ENCODE results near the gene CADPS. TPM values are rescaled to one million over a fixed set of nuclear protein-coding genes. Genes with fewer than 3 reads are reported as not detected.

Gene CADPS
- total RNA-seq, 1 donor from 2014 or later: not detected

GRCh38 chr3:62632510-62633294, 242.5 kb downstream of the CADPS start:
- H3K36me3 ChIP-seq: no peaks in the 10 kb centered on the region
- H3K27me3 ChIP-seq: no peaks in the 10 kb centered on the region
- H3K4me3 ChIP-seq: no peak overlapping the region
- H3K9me3 ChIP-seq: no peaks in the 10 kb centered on the region
- DNase-seq (ENCODE audit: low spot score in 2 of 2): no peak
- intact Hi-C loops (cut with DNase I): no loop called here
- no peak for TF ChIP-seq CTCF (IDR thresholded peaks at IDR 0.05)
- no peaks in the 10 kb centered on the region for H3K4me1 ChIP-seq
- H3K27ac ChIP-seq: no peak overlapping the region

GRCh38 chr3:62631488-62631887, 243.7 kb downstream of the CADPS start:
- Histone ChIP-seq H3K27me3 (no peaks in the 10 kb centered on the region), H3K9me3 (no peaks in the 10 kb centered on the region), H3K4me1 (no peaks in the 10 kb centered on the region), H3K36me3 (no peaks in the 10 kb centered on the region), H3K27ac (no peak overlapping the region), H3K4me3 (no peak overlapping the region)
- no peak for DNase-seq (ENCODE audit: low spot score in 2 of 2)
- no peak for TF ChIP-seq CTCF (IDR thresholded peaks at IDR 0.05)
- intact Hi-C loops (cut with DNase I): no loop called here

- no peak for DNase-seq (ENCODE audit: low spot score in 2 of 2)
- no peaks in the 10 kb centered on the region for H3K9me3 ChIP-seq
- no peaks in the 10 kb centered on the region for H3K27me3 ChIP-seq
- no peak overlapping the region for H3K4me3 ChIP-seq
- intact Hi-C loops (cut with DNase I): no loop called here
- TF ChIP-seq CTCF (IDR thresholded peaks at IDR 0.05): no peak
- H3K36me3 ChIP-seq: no peaks in the 10 kb centered on the region
- H3K4me1 ChIP-seq: no peaks in the 10 kb centered on the region
- no peak overlapping the region for H3K27ac ChIP-seq
These were observed 244.6 kb downstream of the CADPS start for GRCh38 chr3:62630664-62631063.

- H3K4me3 ChIP-seq: no peak overlapping the region
- H3K36me3 ChIP-seq: no peaks in the 10 kb centered on the region
- no peaks in the 10 kb centered on the region for H3K27me3 ChIP-seq
- intact Hi-C loops (cut with DNase I): loop anchor here (10.0 kb wide), 2 partner anchors 610 to 1190 kb away; partner anchors contain the start of gene C3orf49
- no peaks in the 10 kb centered on the region for H3K9me3 ChIP-seq
- H3K4me1 ChIP-seq: no peaks in the 10 kb centered on the region
- no peak for TF ChIP-seq CTCF (IDR thresholded peaks at IDR 0.05)
- H3K27ac ChIP-seq: no peak overlapping the region
- no peak for DNase-seq (ENCODE audit: low spot score in 2 of 2)
These were observed 249.9 kb downstream of the CADPS start for GRCh38 chr3:62625268-62625667.

- DNase-seq (ENCODE audit: low spot score in 2 of 2): no peak
- Histone ChIP-seq H3K4me1 (no peaks in the 10 kb centered on the region), H3K27me3 (no peaks in the 10 kb centered on the region), H3K9me3 (no peaks in the 10 kb centered on the region), H3K36me3 (no peaks in the 10 kb centered on the region), H3K27ac (no peak overlapping the region), H3K4me3 (no peak overlapping the region)
- TF ChIP-seq CTCF (IDR thresholded peaks at IDR 0.05): no peak
- intact Hi-C loops (cut with DNase I): loop anchor here (10.0 kb wide), 2 partner anchors 611 to 1191 kb away; partner anchors contain the start of gene C3orf49
These were observed 251.0 kb downstream of the CADPS start for GRCh38 chr3:62624185-62624584.
